ENCODE data around the gene GRIN3B.

Gene GRIN3B

GRCh38 chr19:991932-992669 lies 8.1 kb upstream of the GRIN3B start:
- Histone ChIP-seq H3K36me3 (ENCODE audit: control insufficient read depth in 4 of 4, insufficient read depth in 4 of 4, low read length in 3 of 4) (peaks cover 12 to 67% (median 42%) of the 10 kb centered on the region in 4 experiments), H3K4me1 (ENCODE audit: control extremely low read depth in 1 of 4, control insufficient read depth in 4 of 4, insufficient read depth in 4 of 4, low read length in 3 of 4) (peaks cover 0 to 12% (median 11%) of the 10 kb centered on the region in 4 experiments), H3K27me3 (replicated peaks in 2 of 5; ENCODE audit: control insufficient read depth in 4 of 5, insufficient read depth in 5 of 5, low read length in 4 of 5) (peaks cover 0 to 15% (median 2%) of the 10 kb centered on the region in 5 experiments), H3K4me3 (ENCODE audit: control insufficient read depth in 1 of 7, extremely low read depth in 1 of 7, insufficient read depth in 4 of 7, low read depth in 2 of 7, low read length in 6 of 7) (no peak overlapping the region), H3K9me3 (ENCODE audit: control extremely low read depth in 1 of 5, control insufficient read depth in 4 of 5, insufficient read depth in 2 of 5, low read depth in 1 of 5, low read length in 4 of 5) (no peaks in the 10 kb centered on the region), H3K27ac (ENCODE audit: insufficient read depth in 1 of 2, low read depth in 1 of 2, low read length in 2 of 2, poor library complexity in 1 of 2, severe bottlenecking in 2 of 2) (no peak overlapping the region)
- WGBS (ENCODE audit: insufficient coverage): 97% methylated on average over 38 of the region's 42 CpGs
- CTCF ChIA-PET: no interaction called here
- DNase-seq: no peak
- POLR2A ChIA-PET: no interaction called here

- POLR2A ChIA-PET: no interaction called here
- Histone ChIP-seq H3K9me3 (ENCODE audit: control extremely low read depth in 1 of 5, control insufficient read depth in 4 of 5, insufficient read depth in 2 of 5, low read depth in 1 of 5, low read length in 4 of 5) (no peaks in the 10 kb centered on the region), H3K4me3 (ENCODE audit: control insufficient read depth in 1 of 7, extremely low read depth in 1 of 7, insufficient read depth in 4 of 7, low read depth in 2 of 7, low read length in 6 of 7) (no peak overlapping the region), H3K36me3 (ENCODE audit: control insufficient read depth in 4 of 4, insufficient read depth in 4 of 4, low read length in 3 of 4) (peaks cover 7 to 64% (median 37%) of the 10 kb centered on the region in 4 experiments), H3K27ac (ENCODE audit: insufficient read depth in 1 of 2, low read depth in 1 of 2, low read length in 2 of 2, poor library complexity in 1 of 2, severe bottlenecking in 2 of 2) (no peak overlapping the region), H3K27me3 (replicated peaks in 2 of 5; ENCODE audit: control insufficient read depth in 4 of 5, insufficient read depth in 5 of 5, low read length in 4 of 5) (peaks cover 0 to 21% (median 4%) of the 10 kb centered on the region in 5 experiments), H3K4me1 (ENCODE audit: control extremely low read depth in 1 of 4, control insufficient read depth in 4 of 4, insufficient read depth in 4 of 4, low read length in 3 of 4) (peaks cover 0 to 12% (median 11%) of the 10 kb centered on the region in 4 experiments)
- CTCF ChIA-PET: no interaction called here
- no peak for DNase-seq
- WGBS (ENCODE audit: insufficient coverage): 96% methylated on average over 11 of the region's 13 CpGs
These were observed 7.6 kb upstream of the GRIN3B start for GRCh38 chr19:992670-993055.

GRCh38 chr19:993361-993830 lies 6.8 kb upstream of the GRIN3B start:
- ChIA-PET CTCF (no interaction called here), POLR2A (no interaction called here)
- peaks cover 7 to 60% (median 35%) of the 10 kb centered on the region in 4 experiments for H3K36me3 ChIP-seq (ENCODE audit: control insufficient read depth in 4 of 4, insufficient read depth in 4 of 4, low read length in 3 of 4)
- peaks cover 0 to 12% (median 11%) of the 10 kb centered on the region in 4 experiments for H3K4me1 ChIP-seq (ENCODE audit: control extremely low read depth in 1 of 4, control insufficient read depth in 4 of 4, insufficient read depth in 4 of 4, low read length in 3 of 4)
- H3K4me3 ChIP-seq (ENCODE audit: control insufficient read depth in 1 of 7, extremely low read depth in 1 of 7, insufficient read depth in 4 of 7, low read depth in 2 of 7, low read length in 6 of 7): no peak overlapping the region
- DNase-seq: no peak
- peaks cover 0 to 28% (median 12%) of the 10 kb centered on the region in 5 experiments for H3K27me3 ChIP-seq (replicated peaks in 2 of 5; ENCODE audit: control insufficient read depth in 4 of 5, insufficient read depth in 5 of 5, low read length in 4 of 5)
- H3K27ac ChIP-seq (ENCODE audit: insufficient read depth in 1 of 2, low read depth in 1 of 2, low read length in 2 of 2, poor library complexity in 1 of 2, severe bottlenecking in 2 of 2): no peak overlapping the region
- WGBS (ENCODE audit: insufficient coverage): 96% methylated on average over 14 of the region's 17 CpGs
- H3K9me3 ChIP-seq (ENCODE audit: control extremely low read depth in 1 of 5, control insufficient read depth in 4 of 5, insufficient read depth in 2 of 5, low read depth in 1 of 5, low read length in 4 of 5): no peaks in the 10 kb centered on the region

- WGBS (ENCODE audit: insufficient coverage): 95% methylated on average over 37 of the region's 43 CpGs
- H3K36me3 ChIP-seq (ENCODE audit: control insufficient read depth in 4 of 4, insufficient read depth in 4 of 4, low read length in 3 of 4): peaks cover 7 to 55% (median 31%) of the 10 kb centered on the region in 4 experiments
These were observed 6.3 kb upstream of the GRIN3B start for GRCh38 chr19:993831-994393.

GRCh38 chr19:994516-994915 lies 5.7 kb upstream of the GRIN3B start:
- Histone ChIP-seq H3K27me3 (replicated peaks in 2 of 5; ENCODE audit: control insufficient read depth in 4 of 5, insufficient read depth in 5 of 5, low read length in 4 of 5) (peaks cover 0 to 39% (median 17%) of the 10 kb centered on the region in 5 experiments), H3K36me3 (ENCODE audit: control insufficient read depth in 4 of 4, insufficient read depth in 4 of 4, low read length in 3 of 4) (peaks cover 7 to 51% (median 27%) of the 10 kb centered on the region in 4 experiments), H3K4me3 (ENCODE audit: control insufficient read depth in 1 of 7, extremely low read depth in 1 of 7, insufficient read depth in 4 of 7, low read depth in 2 of 7, low read length in 6 of 7) (no peak overlapping the region), H3K9me3 (ENCODE audit: control extremely low read depth in 1 of 5, control insufficient read depth in 4 of 5, insufficient read depth in 2 of 5, low read depth in 1 of 5, low read length in 4 of 5) (no peaks in the 10 kb centered on the region), H3K4me1 (ENCODE audit: control extremely low read depth in 1 of 4, control insufficient read depth in 4 of 4, insufficient read depth in 4 of 4, low read length in 3 of 4) (peaks cover 0 to 11% (median 10%) of the 10 kb centered on the region in 4 experiments), H3K27ac (ENCODE audit: insufficient read depth in 1 of 2, low read depth in 1 of 2, low read length in 2 of 2, poor library complexity in 1 of 2, severe bottlenecking in 2 of 2) (no peak overlapping the region)
- POLR2A ChIA-PET: no interaction called here
- DNase-seq: no peak
- 97% methylated on average over 18 of the region's 18 CpGs for whole genome bisulfite sequencing (ENCODE audit: insufficient coverage)
- CTCF ChIA-PET: no interaction called here

More at GRCh38 chr19:993831-994393, 6.3 kb upstream of the GRIN3B start:
- Histone ChIP-seq H3K4me3 (ENCODE audit: control insufficient read depth in 1 of 7, extremely low read depth in 1 of 7, insufficient read depth in 4 of 7, low read depth in 2 of 7, low read length in 6 of 7) (no peak overlapping the region), H3K27ac (ENCODE audit: insufficient read depth in 1 of 2, low read depth in 1 of 2, low read length in 2 of 2, poor library complexity in 1 of 2, severe bottlenecking in 2 of 2) (no peak overlapping the region), H3K9me3 (ENCODE audit: control extremely low read depth in 1 of 5, control insufficient read depth in 4 of 5, insufficient read depth in 2 of 5, low read depth in 1 of 5, low read length in 4 of 5) (no peaks in the 10 kb centered on the region), H3K4me1 (ENCODE audit: control extremely low read depth in 1 of 4, control insufficient read depth in 4 of 4, insufficient read depth in 4 of 4, low read length in 3 of 4) (peaks cover 0 to 12% (median 11%) of the 10 kb centered on the region in 4 experiments), H3K27me3 (replicated peaks in 2 of 5; ENCODE audit: control insufficient read depth in 4 of 5, insufficient read depth in 5 of 5, low read length in 4 of 5) (peaks cover 0 to 33% (median 12%) of the 10 kb centered on the region in 5 experiments)
- CTCF ChIA-PET: no interaction called here
- no peak for DNase-seq
- POLR2A ChIA-PET: no interaction called here

- H3K27me3 ChIP-seq (replicated peaks in 2 of 5; ENCODE audit: control insufficient read depth in 4 of 5, insufficient read depth in 5 of 5, low read length in 4 of 5): peaks cover 0 to 42% (median 18%) of the 10 kb centered on the region in 5 experiments
- no peak overlapping the region for H3K4me3 ChIP-seq (ENCODE audit: control insufficient read depth in 1 of 7, extremely low read depth in 1 of 7, insufficient read depth in 4 of 7, low read depth in 2 of 7, low read length in 6 of 7)
- POLR2A ChIA-PET: no interaction called here
- no peak for DNase-seq
- peaks cover 0 to 12% (median 10%) of the 10 kb centered on the region in 4 experiments for H3K4me1 ChIP-seq (ENCODE audit: control extremely low read depth in 1 of 4, control insufficient read depth in 4 of 4, insufficient read depth in 4 of 4, low read length in 3 of 4)
- H3K36me3 ChIP-seq (ENCODE audit: control insufficient read depth in 4 of 4, insufficient read depth in 4 of 4, low read length in 3 of 4): peaks cover 3 to 43% (median 23%) of the 10 kb centered on the region in 4 experiments
- H3K9me3 ChIP-seq (ENCODE audit: control extremely low read depth in 1 of 5, control insufficient read depth in 4 of 5, insufficient read depth in 2 of 5, low read depth in 1 of 5, low read length in 4 of 5): no peaks in the 10 kb centered on the region
- CTCF ChIA-PET: interaction anchor here (1.1 to 2.3 kb wide), 3 partner anchors 72 to 133 kb away, joined by 3 to 7 read pairs (median 3); no protein-coding TSS in a partner anchor
- 93% methylated on average over 20 of the region's 26 CpGs for WGBS (ENCODE audit: insufficient coverage)
- H3K27ac ChIP-seq (ENCODE audit: insufficient read depth in 1 of 2, low read depth in 1 of 2, low read length in 2 of 2, poor library complexity in 1 of 2, severe bottlenecking in 2 of 2): no peak overlapping the region
These were observed 5.0 kb upstream of the GRIN3B start for GRCh38 chr19:995051-995827.
